HCT116 (cell line): ENCODE data around the gene CXXC5.

Source experiments
- CTCF ChIP-seq, 3 experiments: fragments of 200-600 bp in 1 of 3; sonication (generic) in 1 of 3; IDR thresholded peaks in 2 of 3; conservative IDR thresholded peaks in 1 of 3; 2 replicates each; pipeline ENCODE4 v1.5.1; 2012 to 2017; ENCODE audit warnings: low read depth in 2 of 3, low read length in 2 of 3, antibody characterized with exemption in 1 of 3, borderline replicate concordance in 1 of 3, control low read depth in 1 of 3, mild to moderate bottlenecking in 1 of 3, mixed read lengths in 1 of 3, mixed run types in 1 of 3, moderate library complexity in 1 of 3; ENCODE audit not compliant: insufficient read depth in 1 of 3
- ELF1 ChIP-seq: IDR thresholded peaks from 2 replicates; pipeline ENCODE4 v1.6.1; 2012; ENCODE audit warnings: low read depth, borderline replicate concordance
- EZH2 ChIP-seq: fragments of 200-600 bp; sonication (generic); IDR thresholded peaks from 2 replicates; pipeline ENCODE4 v1.6.1; 2017; ENCODE audit warnings: antibody characterized with exemption, mixed run types
- EZH2phosphoT487 ChIP-seq: fragments of 200-600 bp; IDR thresholded peaks from 2 replicates; pipeline ENCODE4 v1.6.1; 2018; ENCODE audit warnings: antibody characterized with exemption, borderline replicate concordance
- POLR2A ChIP-seq: IDR thresholded peaks from 2 replicates; pipeline ENCODE4 v1.7.0; 2011; ENCODE audit warnings: borderline replicate concordance; ENCODE audit not compliant: insufficient read depth, insufficient read length; ENCODE audit errors: extremely low read depth
- POLR2AphosphoS5 ChIP-seq: IDR thresholded peaks from 2 replicates; pipeline ENCODE4 v1.6.1; 2011; ENCODE audit warnings: mild to moderate bottlenecking, low read depth, low read length, moderate library complexity
- RAD21 ChIP-seq: IDR thresholded peaks from 2 replicates; pipeline ENCODE4 v1.6.1; 2012; ENCODE audit warnings: low read depth, mild to moderate bottlenecking
- SRF ChIP-seq: IDR thresholded peaks from 2 replicates; pipeline ENCODE4 v1.6.1; 2012; ENCODE audit warnings: low read depth
- TCF7L2 ChIP-seq: IDR thresholded peaks from 2 replicates; pipeline ENCODE4 v1.7.0; 2011; ENCODE audit warnings: borderline replicate concordance, inconsistent platforms; ENCODE audit not compliant: insufficient read depth, insufficient read length; ENCODE audit errors: extremely low read depth

- no peak for TF ChIP-seq CTCF (IDR thresholded peaks at IDR 0.05 in 2 of 3, conservative IDR thresholded peaks at IDR 0.05 in 1 of 3; ENCODE audit: borderline replicate concordance in 1 of 3, insufficient read depth in 1 of 3, low read depth in 2 of 3, low read length in 2 of 3)
- no peak for TF ChIP-seq TCF7L2
- TF ChIP-seq POLR2A: no peak
- no peak for TF ChIP-seq SRF
- TF ChIP-seq RAD21: no peak
- TF ChIP-seq POLR2AphosphoS5: no peak
- no peak for TF ChIP-seq EZH2
- no peak for TF ChIP-seq ELF1
- no peak for TF ChIP-seq EZH2phosphoT487
Observed at GRCh38 chr5:139676406-139676805, 28.3 kb downstream of the CXXC5 start.
